HPDE6-E6E7 (cell line): ENCODE measurements around the gene NELL1.
A peak's percentile ranks its signal among the peaks of the same experiment; 100 is the strongest.

Experiments used
- DNase-seq: peaks from one replicate; pipeline ENCODE4 v3.0.0; 2011; ENCODE audit warnings: missing footprints; ENCODE audit errors: extremely low spot score

NELL1 gene

DNA sequence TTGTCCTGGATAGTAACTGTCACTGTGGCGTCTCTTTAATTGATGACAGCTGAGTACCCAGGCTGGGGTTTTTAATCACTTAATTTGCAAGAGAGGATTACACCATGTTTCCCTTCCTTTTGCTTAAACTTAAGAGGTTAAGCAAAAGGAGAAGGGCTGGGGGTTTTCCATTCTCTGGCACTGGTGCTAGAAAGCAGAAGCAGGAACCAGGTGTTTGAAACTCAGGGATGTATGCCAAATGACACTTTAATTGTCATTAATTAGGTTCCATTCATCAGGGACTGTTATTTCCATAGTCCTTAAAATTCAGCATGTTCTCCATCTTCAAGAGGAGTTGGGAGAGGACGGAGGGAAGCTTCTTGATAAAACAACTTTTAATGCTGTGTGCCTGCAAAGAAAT lies 746.2 kb downstream of the NELL1 start:
- DNase-seq = no peak

DNA sequence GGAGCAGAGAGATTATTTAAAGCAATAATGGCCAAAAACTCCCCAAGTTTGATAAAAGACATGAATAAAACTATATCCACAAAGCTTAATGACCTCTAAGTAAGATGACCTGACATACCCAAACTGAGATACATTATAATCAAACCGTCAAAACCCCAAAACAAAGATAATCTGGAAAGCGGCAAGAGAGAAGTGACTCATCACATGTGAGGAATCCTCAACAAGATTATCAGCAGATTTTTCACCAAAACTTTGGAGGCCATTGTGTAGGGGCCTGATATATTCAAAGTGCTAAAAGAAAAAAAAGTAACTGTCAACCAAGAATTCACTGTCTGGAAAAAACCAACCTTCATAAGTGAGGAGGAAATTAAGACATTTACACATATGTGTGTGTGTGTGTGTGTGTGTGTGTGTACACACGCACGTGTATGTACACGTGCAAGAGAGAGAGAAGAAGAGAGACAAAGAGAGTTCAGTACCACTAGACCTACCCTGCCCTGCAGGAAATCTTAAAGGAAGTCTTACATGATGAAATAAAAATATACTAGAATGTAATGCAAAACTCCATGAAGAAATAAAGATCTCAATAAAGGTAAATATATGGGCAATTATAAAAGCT lies 752.4 kb downstream of the NELL1 start:
- no peak for DNase-seq

GRCh38 chr11:21426931-21427330 lies 757.5 kb downstream of the NELL1 start:
- DNase-seq = no peak

DNA sequence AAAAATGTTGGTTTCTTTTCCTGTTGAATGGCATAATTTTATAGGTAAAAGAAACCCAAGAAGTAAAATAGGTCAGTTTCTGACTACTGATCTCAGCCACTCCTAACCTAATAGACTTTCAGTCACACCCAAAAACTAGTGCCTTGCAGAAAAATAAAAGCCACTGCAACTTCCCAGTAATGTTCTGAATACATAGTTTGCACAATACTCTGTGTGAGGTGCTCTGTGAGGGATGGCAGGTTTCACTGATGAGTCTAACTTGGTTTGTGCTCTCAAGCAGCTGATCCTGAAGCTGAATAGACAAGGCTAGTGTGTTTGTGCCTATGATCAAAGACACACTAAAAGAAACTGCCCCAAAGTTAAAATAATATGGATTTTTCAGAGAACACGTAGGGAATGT lies 758.3 kb downstream of the NELL1 start:
- no peak for DNase-seq

DNA sequence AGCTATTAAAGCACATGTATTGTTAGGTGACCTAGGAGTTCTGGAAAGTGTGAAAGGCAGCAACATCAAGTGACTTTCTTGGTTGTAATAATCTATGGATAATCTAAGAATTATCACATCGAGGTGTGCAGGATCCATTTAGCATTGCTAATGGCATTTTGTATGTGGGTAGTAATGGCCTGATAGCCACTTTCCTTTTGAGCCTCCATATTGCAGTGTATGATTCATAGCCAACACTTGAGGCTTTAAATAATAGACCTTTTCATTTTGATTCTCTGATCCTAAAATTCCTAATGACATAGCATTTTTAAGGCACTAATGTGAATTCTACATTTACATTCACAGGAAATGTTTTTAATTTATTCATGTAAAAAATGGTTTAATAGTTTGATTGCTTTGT lies 759.4 kb downstream of the NELL1 start:
- no peak for DNase-seq

DNA sequence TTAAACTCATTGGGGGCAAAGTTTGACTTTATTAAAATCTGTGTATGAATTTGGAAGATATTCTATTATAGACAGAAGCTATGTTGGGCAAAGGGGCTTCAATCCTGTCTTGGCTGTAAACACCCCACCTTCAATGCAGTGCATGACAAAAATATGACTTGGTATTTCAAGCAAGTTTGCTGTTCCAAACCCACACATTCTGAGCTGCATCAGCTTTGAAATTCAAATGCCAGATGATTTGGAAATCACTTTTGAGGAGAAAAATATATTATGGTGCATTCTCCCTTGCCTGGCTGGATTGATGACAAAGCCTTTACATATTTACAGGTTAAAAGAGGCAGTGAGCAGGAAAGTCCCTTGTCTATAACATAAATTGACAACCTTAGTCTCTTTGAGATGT lies 760.0 kb downstream of the NELL1 start:
- no peak for DNase-seq

DNA sequence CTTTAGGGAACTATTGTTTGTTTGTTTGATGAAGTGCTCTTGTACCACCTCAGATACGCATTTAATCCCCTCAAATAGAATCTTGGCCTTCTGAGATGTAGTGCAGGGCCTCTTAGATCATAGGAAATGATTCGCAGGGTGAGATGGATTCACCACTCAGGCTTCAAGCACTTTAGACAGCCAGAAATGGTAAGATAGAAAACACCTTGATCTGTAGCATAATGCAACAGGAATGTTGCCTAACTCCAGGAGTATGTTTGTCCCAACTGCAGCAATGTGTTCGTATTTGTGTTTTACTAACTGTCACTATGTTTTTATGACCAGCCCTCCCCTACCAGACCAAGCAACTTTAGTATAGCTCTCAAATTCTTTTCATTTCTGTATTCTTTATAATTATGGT lies 761.2 kb downstream of the NELL1 start:
- DNase-seq = no peak

DNA sequence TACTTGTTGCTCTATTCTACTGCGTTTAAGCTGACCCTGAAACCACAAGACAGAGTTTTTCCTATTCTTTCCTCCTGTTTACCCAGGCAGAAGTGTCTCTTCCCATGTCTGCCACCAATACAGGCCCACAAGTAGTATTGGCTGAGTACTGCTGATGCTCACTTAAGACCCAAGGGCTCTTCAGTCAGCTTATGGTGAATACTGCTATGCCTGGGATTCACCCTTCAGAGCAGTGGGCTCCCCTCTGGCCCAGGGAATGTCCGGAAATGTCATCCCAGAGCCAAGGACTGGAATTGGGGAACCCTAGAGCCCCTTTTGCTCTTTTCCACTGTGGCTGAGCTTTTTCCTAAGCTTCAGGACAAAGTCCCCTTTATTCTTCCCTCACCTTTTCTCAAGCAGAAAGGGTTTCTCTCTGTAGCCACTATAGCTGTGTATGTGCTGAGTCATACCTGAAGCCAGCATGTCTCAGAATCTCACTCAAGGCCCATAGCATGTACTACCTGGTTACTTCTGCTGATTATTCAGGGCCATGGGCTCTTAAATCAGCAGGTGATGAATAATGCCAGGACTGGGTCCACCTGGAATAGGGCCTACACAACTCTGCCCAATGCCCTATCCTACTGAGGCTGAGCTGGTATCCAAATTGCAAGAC lies 777.7 kb downstream of the NELL1 start:
- DNase-seq = no peak

- DNase-seq = no peak
Measured at GRCh38 chr11:21447871-21448270, 778.5 kb downstream of the NELL1 start.

GRCh38 chr11:21456186-21456585 lies 786.8 kb downstream of the NELL1 start:
- no peak for DNase-seq

- peak; percentile 2 for DNase-seq
Measured at GRCh38 chr11:21460082-21460481, 790.7 kb downstream of the NELL1 start.

DNA sequence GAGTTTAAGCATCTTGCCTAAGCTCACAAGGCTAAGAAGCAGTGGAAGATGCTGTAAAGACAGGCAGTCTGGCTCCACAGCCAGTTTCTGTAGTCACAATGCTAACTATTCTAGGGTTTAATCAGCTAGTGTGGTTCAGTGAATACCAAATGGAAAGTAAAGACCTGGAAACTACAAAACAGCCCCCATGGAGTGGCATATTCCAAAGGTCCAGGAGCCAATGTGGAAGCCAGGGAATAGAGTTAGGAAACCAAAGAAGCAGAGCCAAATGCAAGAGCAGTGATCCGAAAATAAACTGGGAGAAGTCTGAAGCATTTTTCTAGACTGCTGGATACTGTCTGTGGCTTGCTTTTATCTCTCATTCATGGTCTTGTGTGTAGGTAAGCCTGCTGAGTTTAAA lies 792.3 kb downstream of the NELL1 start:
- no peak for DNase-seq

GRCh38 chr11:21464601-21465193 lies 795.3 kb downstream of the NELL1 start:
- no peak for DNase-seq

- no peak for DNase-seq
Measured at GRCh38 chr11:21465203-21465602, 795.8 kb downstream of the NELL1 start.

- no peak for DNase-seq
Measured at GRCh38 chr11:21465920-21466319, 796.5 kb downstream of the NELL1 start.

GRCh38 chr11:21470521-21470920 lies 801.1 kb downstream of the NELL1 start:
- no peak for DNase-seq

- DNase-seq = peak; percentile 35
Measured at GRCh38 chr11:21472261-21472660, 802.9 kb downstream of the NELL1 start.

GRCh38 chr11:21474529-21474928 lies 805.1 kb downstream of the NELL1 start:
- DNase-seq = no peak

DNA sequence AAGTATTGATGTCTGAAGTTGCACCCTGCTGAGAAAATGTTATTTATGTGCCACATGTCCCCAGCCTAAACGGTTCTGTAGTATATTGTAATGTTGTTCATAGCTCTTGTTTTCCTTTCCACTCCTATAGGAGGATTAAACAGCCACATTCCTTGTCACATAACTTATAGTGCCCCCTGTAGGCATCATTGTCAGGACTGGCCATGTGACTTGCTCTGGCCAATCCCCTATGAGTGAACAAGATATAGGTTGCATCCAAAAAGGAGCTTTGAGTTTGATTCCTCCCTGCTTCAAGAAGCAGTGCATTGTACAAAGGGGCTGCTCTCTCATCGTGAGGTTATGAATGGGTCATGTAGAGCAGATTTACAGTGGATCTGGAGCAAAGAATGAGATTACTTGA lies 805.9 kb downstream of the NELL1 start:
- no peak for DNase-seq

DNA sequence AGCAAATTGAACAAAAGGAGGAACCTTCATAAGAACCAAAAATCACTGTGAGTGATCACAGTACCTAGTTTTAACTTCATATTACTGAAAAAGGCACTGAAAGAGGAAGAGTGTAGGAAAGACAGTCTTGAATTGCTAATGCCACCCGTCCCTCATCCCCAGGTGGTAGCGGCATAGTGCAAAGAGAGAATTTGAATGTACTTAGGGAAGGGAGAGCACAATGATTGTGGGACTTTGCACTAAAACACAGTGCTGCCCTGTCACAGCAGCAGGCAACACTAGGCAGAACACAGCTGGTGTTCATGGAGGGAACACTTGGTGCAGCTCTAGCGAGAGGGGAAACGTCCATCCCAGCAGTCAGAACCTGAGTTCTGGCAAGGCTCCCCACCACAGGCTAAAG lies 807.2 kb downstream of the NELL1 start:
- DNase-seq = no peak

DNA sequence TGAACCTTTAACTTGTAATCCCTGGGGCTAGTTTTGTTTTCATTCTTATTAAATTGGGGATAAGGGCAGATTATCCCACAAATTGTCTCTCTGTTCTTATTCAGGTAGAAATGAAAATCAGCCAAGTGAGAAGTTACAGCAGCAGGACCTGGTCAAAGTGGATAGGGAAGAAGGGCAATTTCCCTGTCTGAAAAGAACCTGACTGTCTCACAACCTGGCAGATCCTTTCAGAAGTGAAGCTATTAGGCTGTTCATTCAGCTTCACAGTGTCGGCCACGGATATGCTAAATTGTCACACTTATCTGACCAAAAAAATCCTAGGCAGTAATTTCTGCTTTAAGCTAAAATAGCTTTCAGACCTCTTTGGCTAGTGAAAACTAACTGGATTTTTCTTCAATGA lies 810.9 kb downstream of the NELL1 start:
- DNase-seq = no peak

- no peak for DNase-seq
Measured at GRCh38 chr11:21481255-21481654, 811.9 kb downstream of the NELL1 start.

GRCh38 chr11:21484039-21484438 lies 814.7 kb downstream of the NELL1 start:
- DNase-seq = no peak

DNA sequence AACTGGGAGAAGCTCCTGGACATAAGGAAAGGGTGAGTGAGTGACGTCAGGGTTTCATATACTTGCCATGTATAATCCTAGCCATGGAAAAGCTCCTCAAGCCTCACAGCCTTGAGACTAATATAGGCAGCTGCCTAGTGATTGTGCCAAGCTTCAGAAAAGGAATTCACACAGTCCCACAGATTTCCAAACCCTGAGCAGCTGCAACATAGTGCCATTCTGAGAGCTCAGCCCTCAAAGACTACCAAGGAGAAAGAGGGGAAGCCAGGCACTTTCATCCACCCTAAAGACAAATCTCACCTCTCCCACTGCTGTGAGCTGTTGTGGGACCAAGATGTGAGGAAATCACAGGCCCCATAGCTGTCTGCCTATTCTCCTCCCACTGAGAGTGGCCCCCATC lies 815.6 kb downstream of the NELL1 start:
- no peak for DNase-seq
